SIG-M5 treated with dmso at 0.1 percent for 504 hours (cell line): ENCODE measurements around the gene COX19.
A peak's percentile ranks its signal among the peaks of the same experiment; 100 is the strongest.

Experiments used
- DNase-seq: peaks from one replicate; lab custom pipeline; 2025; ENCODE audit not compliant: unreplicated experiment; lab: John Stamatoyannopoulos, UW

COX19 gene

GRCh38 chr7:979151-979550, 3.8 kb upstream of the COX19 start:
- DNase-seq: no peak

GRCh38 chr7:978416-979091, 3.2 kb upstream of the COX19 start:
- no peak for DNase-seq

- DNase-seq: no peak
Measured at GRCh38 chr7:978049-978346, 2.6 kb upstream of the COX19 start.

- no peak for DNase-seq
Measured at GRCh38 chr7:977326-978048, 2.1 kb upstream of the COX19 start.

GRCh38 chr7:976901-977325, 1.6 kb upstream of the COX19 start:
- DNase-seq: no peak

GRCh38 chr7:975702-976473, 539 bp upstream of the COX19 start:
- DNase-seq: no peak

GRCh38 chr7:974172-974571, 1.2 kb downstream of the COX19 start:
- DNase-seq: peak; percentile 50

- DNase-seq: no peak
Measured at GRCh38 chr7:973312-973711, 2.0 kb downstream of the COX19 start.

- no peak for DNase-seq
Measured at GRCh38 chr7:972676-973309, 2.6 kb downstream of the COX19 start.

- DNase-seq: no peak
Measured at GRCh38 chr7:972110-972509, 3.2 kb downstream of the COX19 start.

- no peak for DNase-seq
Measured at GRCh38 chr7:970744-971143, 4.6 kb downstream of the COX19 start.

- no peak for DNase-seq
Measured at GRCh38 chr7:969403-969802, 5.9 kb downstream of the COX19 start.

- DNase-seq: no peak
Measured at GRCh38 chr7:968205-969105, 6.9 kb downstream of the COX19 start.

- DNase-seq: no peak
Measured at GRCh38 chr7:967361-968082, 7.8 kb downstream of the COX19 start.

GRCh38 chr7:966291-967069, 8.9 kb downstream of the COX19 start:
- no peak for DNase-seq

GRCh38 chr7:964401-965231, 10.7 kb downstream of the COX19 start:
- peak; percentile 71 for DNase-seq

GRCh38 chr7:963236-964078, 11.9 kb downstream of the COX19 start:
- no peak for DNase-seq
